ENCODE data around the gene SEZ6. TPM values are rescaled to one million over a fixed set of nuclear protein-coding genes. Genes with fewer than 3 reads are reported as not detected.

Gene SEZ6
- total RNA-seq, 8 experiments from 2014 or later, result 1.5 to 29.2 (median 11.4) TPM

- H3K4me1 ChIP-seq (replicated peaks in 1 of 2), result peaks cover 9% of the 10 kb centered on the region in 2 donors
- in situ Hi-C loops (cut with MboI; ENCODE audit: low pct_unique_long_range_greater_than_20kb in 2 of 9, low sequenced_read_pairs in 9 of 9, unreplicated experiment in 9 of 9), result no loop called here
- WGBS, 10 experiments, result 0 to 80% (median 5%) methylated on average over 1 to 5 of the region's 5 CpGs; no CpG with 5 or more reads in 4 of the 10 experiments
- no peak overlapping the region for H3K4me3 ChIP-seq
- H3K27ac ChIP-seq, result no peak overlapping the region
- ATAC-seq (replicated peaks in 6 of 8), result no peak
Observed at GRCh38 chr17:28953444-28954118, 52.3 kb downstream of the SEZ6 start.

- peak overlapping the region; percentile 43 to 55 (median 50) for H3K4me3 ChIP-seq
- ATAC-seq (replicated peaks in 6 of 8), result peak; percentile 75 to 82 (median 79)
- in situ Hi-C loops (cut with MboI; ENCODE audit: low pct_unique_long_range_greater_than_20kb in 2 of 9, low sequenced_read_pairs in 9 of 9, unreplicated experiment in 9 of 9), result no loop called here
- peak overlapping the region; percentile 94 to 95 for H3K27ac ChIP-seq
- H3K4me1 ChIP-seq (replicated peaks in 1 of 2), result peaks cover 9 to 21% of the 10 kb centered on the region in 2 donors
- WGBS, 10 experiments, result 0 to 100% (median 9%) methylated on average over 1 to 20 of the region's 36 CpGs; no CpG with 5 or more reads in 1 of the 10 experiments
Observed at GRCh38 chr17:28951991-28952975, 53.5 kb downstream of the SEZ6 start.

GRCh38 chr17:28951428-28951990 lies 54.3 kb downstream of the SEZ6 start, which contains the start of gene PHF12:
Gene PHF12, minus strand, starts transcription at chr17:28951518. Its CDS starts 558 bp downstream, at chr17:28950960.
- in situ Hi-C loops (cut with MboI; ENCODE audit: low pct_unique_long_range_greater_than_20kb in 2 of 9, low sequenced_read_pairs in 9 of 9, unreplicated experiment in 9 of 9), result no loop called here
- Histone ChIP-seq H3K4me1 (replicated peaks in 1 of 2) (peaks cover 11 to 22% of the 10 kb centered on the region in 2 donors), H3K27ac (peak within 1 kb of the TSS; percentile 94 to 95), H3K4me3 (peak within 1 kb of the TSS; percentile 60 to 79 (median 77))
- WGBS, 10 experiments, result 0 to 2% (median 1%) methylated on average over 1 to 16 of the region's 51 CpGs; no CpG with 5 or more reads in 4 of the 10 experiments
- ATAC-seq (replicated peaks in 6 of 8), result peak; percentile 50 to 76 (median 70)

- Histone ChIP-seq H3K4me3 (peak overlapping the region; percentile 60 to 79 (median 77)), H3K4me1 (replicated peaks in 1 of 2) (peaks cover 12 to 22% of the 10 kb centered on the region in 2 donors), H3K27ac (peak overlapping the region; percentile 90)
- ATAC-seq (replicated peaks in 6 of 8), result peak in 3 of 8 experiments; percentile 0 to 12 (median 1)
- WGBS, 10 experiments, result no CpG with 5 or more reads among the region's 51 CpGs
- in situ Hi-C loops (cut with MboI; ENCODE audit: low pct_unique_long_range_greater_than_20kb in 2 of 9, low sequenced_read_pairs in 9 of 9, unreplicated experiment in 9 of 9), result no loop called here
Observed at GRCh38 chr17:28950752-28951427, 54.9 kb downstream of the SEZ6 start.

- peak in 1 of 8 experiments; percentile 0 for ATAC-seq (replicated peaks in 6 of 8)
- H3K27ac ChIP-seq, result peak overlapping the region; percentile 90
- 0% methylated on average over 1 to 3 of the region's 43 CpGs; no CpG with 5 or more reads in 7 of the 10 experiments for WGBS, 10 experiments
- in situ Hi-C loops (cut with MboI; ENCODE audit: low pct_unique_long_range_greater_than_20kb in 2 of 9, low sequenced_read_pairs in 9 of 9, unreplicated experiment in 9 of 9), result no loop called here
- H3K4me3 ChIP-seq, result peak overlapping the region; percentile 60 to 79 (median 77)
- H3K4me1 ChIP-seq (replicated peaks in 1 of 2), result peaks cover 12 to 22% of the 10 kb centered on the region in 2 donors
Observed at GRCh38 chr17:28950017-28950751, 55.6 kb downstream of the SEZ6 start.

- in situ Hi-C loops (cut with MboI; ENCODE audit: low pct_unique_long_range_greater_than_20kb in 2 of 9, low sequenced_read_pairs in 9 of 9, unreplicated experiment in 9 of 9), result no loop called here
- 0% methylated on average over 2 to 9 of the region's 61 CpGs; no CpG with 5 or more reads in 6 of the 10 experiments for WGBS, 10 experiments
- Histone ChIP-seq H3K4me1 (replicated peaks in 1 of 2) (peaks cover 12 to 22% of the 10 kb centered on the region in 2 donors), H3K27ac (peak overlapping the region; percentile 90), H3K4me3 (peak overlapping the region; percentile 60 to 79 (median 77))
- ATAC-seq (replicated peaks in 6 of 8), result peak in 3 of 8 experiments; percentile 1 to 3 (median 3)
Observed at GRCh38 chr17:28949185-28950016, 56.4 kb downstream of the SEZ6 start.

GRCh38 chr17:28948873-28949184 lies 57.0 kb downstream of the SEZ6 start:
- Histone ChIP-seq H3K4me1 (replicated peaks in 1 of 2) (peaks cover 12 to 22% of the 10 kb centered on the region in 2 donors), H3K27ac (peak overlapping the region; percentile 90), H3K4me3 (peak overlapping the region; percentile 60 to 79 (median 77))
- peak in 1 of 8 experiments; percentile 0 for ATAC-seq (replicated peaks in 6 of 8)
- 0 to 20% (median 0%) methylated on average over 1 to 9 of the region's 15 CpGs for WGBS, 10 experiments
- in situ Hi-C loops (cut with MboI; ENCODE audit: low pct_unique_long_range_greater_than_20kb in 2 of 9, low sequenced_read_pairs in 9 of 9, unreplicated experiment in 9 of 9), result no loop called here

GRCh38 chr17:28948342-28948741 lies 57.5 kb downstream of the SEZ6 start:
- Histone ChIP-seq H3K27ac (peak overlapping the region in 1 of 2 donors; percentile 90), H3K4me3 (peak overlapping the region; percentile 60 to 79 (median 77))

GRCh38 chr17:28947639-28948038 lies 58.2 kb downstream of the SEZ6 start:
- no peak for ATAC-seq (replicated peaks in 6 of 8)
- Histone ChIP-seq H3K4me3 (peak overlapping the region in 2 of 5 donors; percentile 77 to 79), H3K27ac (no peak overlapping the region), H3K4me1 (replicated peaks in 1 of 2) (peaks cover 4 to 13% of the 10 kb centered on the region in 2 donors)
- 40 to 88% (median 71%) methylated on average over 1 to 3 of the region's 3 CpGs for WGBS, 10 experiments
- in situ Hi-C loops (cut with MboI; ENCODE audit: low pct_unique_long_range_greater_than_20kb in 2 of 9, low sequenced_read_pairs in 9 of 9, unreplicated experiment in 9 of 9), result no loop called here

More at GRCh38 chr17:28948342-28948741, 57.5 kb downstream of the SEZ6 start:
- peaks cover 11 to 20% of the 10 kb centered on the region in 2 donors for H3K4me1 ChIP-seq (replicated peaks in 1 of 2)
- no peak for ATAC-seq (replicated peaks in 6 of 8)
- 10 to 60% (median 38%) methylated on average over 1 to 4 of the region's 4 CpGs; no CpG with 5 or more reads in 1 of the 10 experiments for WGBS, 10 experiments
- in situ Hi-C loops (cut with MboI; ENCODE audit: low pct_unique_long_range_greater_than_20kb in 2 of 9, low sequenced_read_pairs in 9 of 9, unreplicated experiment in 9 of 9), result no loop called here

GRCh38 chr17:28946239-28946638 lies 59.6 kb downstream of the SEZ6 start:
- H3K27ac ChIP-seq, result no peak overlapping the region
- peaks cover 4 to 15% of the 10 kb centered on the region in 2 donors for H3K4me1 ChIP-seq (replicated peaks in 1 of 2)
- in situ Hi-C loops (cut with MboI; ENCODE audit: low pct_unique_long_range_greater_than_20kb in 2 of 9, low sequenced_read_pairs in 9 of 9, unreplicated experiment in 9 of 9), result no loop called here
- no peak for ATAC-seq (replicated peaks in 6 of 8)
- no peak overlapping the region for H3K4me3 ChIP-seq
- WGBS, 10 experiments, result 0 to 100% (median 86%) methylated on average over 2 to 4 of the region's 4 CpGs; no CpG with 5 or more reads in 1 of the 10 experiments

All from motor neuron (in vitro differentiated cells).